ENCODE results near the gene ADAM15.

DNA sequence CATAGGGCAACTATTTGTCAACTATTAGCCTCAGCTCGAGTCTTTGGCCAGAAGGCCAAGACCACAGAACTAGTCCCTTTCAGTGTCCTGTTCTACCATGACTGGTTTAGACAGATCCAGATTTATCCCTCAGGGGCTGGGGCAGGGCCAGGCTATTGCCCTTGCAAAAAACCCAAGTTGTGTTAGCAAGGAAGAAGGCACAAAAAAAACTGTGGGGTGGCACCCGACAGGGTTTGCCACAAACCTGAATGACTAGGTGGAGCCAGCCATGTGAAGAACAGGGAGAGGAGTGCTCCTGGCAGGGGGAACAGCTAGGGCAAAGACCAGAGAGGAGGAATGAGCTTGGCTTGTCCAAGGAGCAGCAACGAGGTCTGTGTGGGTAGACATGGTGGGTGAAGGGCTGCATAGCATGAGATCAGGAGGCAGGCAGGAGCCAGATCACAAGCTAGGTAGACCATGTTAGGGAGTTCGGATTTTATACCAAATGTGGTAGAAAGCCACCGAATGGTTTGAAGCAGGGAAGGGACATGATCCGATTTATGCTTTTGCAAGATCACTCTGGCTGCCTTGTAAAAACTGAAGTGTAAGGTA, 13.2 kb upstream of the ADAM15 start:
- TF ChIP-seq CTCF (IDR thresholded peaks at IDR 0.05; ENCODE audit: low read depth, low read length, poor library complexity, severe bottlenecking): no peak
- TF ChIP-seq EZH2phosphoT487 (IDR thresholded peaks at IDR 0.05; ENCODE audit: borderline replicate concordance, low read length): no peak

Data from DOHH2 (cell line).